Neural progenitor cell (in vitro differentiated cells): Measurements from ENCODE around the gene TRAPPC4.
"Not testable (repeated sequence)": the region's sequence is repeated elsewhere in the genome, so short reads cannot be mapped to it uniquely, and the experiment has no call there.

ENCODE experiments used
- EZH2 ChIP-seq: fragments of 200-600 bp; sonication (generic); IDR thresholded peaks from 2 replicates; pipeline ENCODE4 v1.6.1; 2017; ENCODE audit warnings: antibody characterized with exemption, mild to moderate bottlenecking, moderate library complexity
- EZH2phosphoT487 ChIP-seq: fragments of 200-600 bp; sonication (generic); IDR thresholded peaks from 2 replicates; pipeline ENCODE4 v1.6.1; 2017; ENCODE audit warnings: antibody characterized with exemption
- TF ChIP-seq, protein P1 (sequence below): fragments of 200-600 bp; sonication (generic); IDR thresholded peaks from 2 replicates; pipeline ENCODE4 v1.5.1; 2017; ENCODE audit warnings: antibody characterized with exemption, mild to moderate bottlenecking

- TF ChIP-seq, protein P1, sequence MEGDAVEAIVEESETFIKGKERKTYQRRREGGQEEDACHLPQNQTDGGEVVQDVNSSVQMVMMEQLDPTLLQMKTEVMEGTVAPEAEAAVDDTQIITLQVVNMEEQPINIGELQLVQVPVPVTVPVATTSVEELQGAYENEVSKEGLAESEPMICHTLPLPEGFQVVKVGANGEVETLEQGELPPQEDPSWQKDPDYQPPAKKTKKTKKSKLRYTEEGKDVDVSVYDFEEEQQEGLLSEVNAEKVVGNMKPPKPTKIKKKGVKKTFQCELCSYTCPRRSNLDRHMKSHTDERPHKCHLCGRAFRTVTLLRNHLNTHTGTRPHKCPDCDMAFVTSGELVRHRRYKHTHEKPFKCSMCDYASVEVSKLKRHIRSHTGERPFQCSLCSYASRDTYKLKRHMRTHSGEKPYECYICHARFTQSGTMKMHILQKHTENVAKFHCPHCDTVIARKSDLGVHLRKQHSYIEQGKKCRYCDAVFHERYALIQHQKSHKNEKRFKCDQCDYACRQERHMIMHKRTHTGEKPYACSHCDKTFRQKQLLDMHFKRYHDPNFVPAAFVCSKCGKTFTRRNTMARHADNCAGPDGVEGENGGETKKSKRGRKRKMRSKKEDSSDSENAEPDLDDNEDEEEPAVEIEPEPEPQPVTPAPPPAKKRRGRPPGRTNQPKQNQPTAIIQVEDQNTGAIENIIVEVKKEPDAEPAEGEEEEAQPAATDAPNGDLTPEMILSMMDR: not testable (repeated sequence)
- not testable (repeated sequence) for TF ChIP-seq EZH2, EZH2phosphoT487
These were observed 49.1 kb upstream of the TRAPPC4 start for GRCh38 chr11:118969508-118969907.
